SJSA1 (cell line): ENCODE data around the gene CNTN2. TPM values are rescaled to one million over a fixed set of nuclear protein-coding genes. Genes with fewer than 3 reads are reported as not detected.

Source experiments
- DNase-seq, 2 experiments: peaks; one replicate each; pipeline ENCODE4 v3.0.0-alpha.2; 2015 to 2020; ENCODE audit warnings: low spot score in 2 of 2, low read depth in 1 of 2
- H3K27ac ChIP-seq: fragments of 250-450 bp; sonication (Bioruptor Pico); 2 replicates; pipeline ENCODE4 v1.5.1; 2020; ENCODE audit warnings: mild to moderate bottlenecking, moderate library complexity
- H3K27me3 ChIP-seq: fragments of 250-450 bp; sonication (Bioruptor Pico); replicated peaks from 2 replicates; pipeline ENCODE4 v1.5.1; 2020; ENCODE audit warnings: mild to moderate bottlenecking, moderate library complexity
- H3K36me3 ChIP-seq: fragments of 250-450 bp; sonication (Bioruptor Pico); 2 replicates; pipeline ENCODE4 v1.5.1; 2020; ENCODE audit warnings: mild to moderate bottlenecking
- H3K4me1 ChIP-seq: fragments of 250-450 bp; sonication (Bioruptor Pico); replicated peaks from 2 replicates; pipeline ENCODE4 v1.6.1; 2021; ENCODE audit warnings: mild to moderate bottlenecking
- H3K4me3 ChIP-seq: fragments of 250-450 bp; sonication (Bioruptor Pico); 2 replicates; pipeline ENCODE4 v1.5.1; 2020; ENCODE audit warnings: mild to moderate bottlenecking
- H3K9me3 ChIP-seq: fragments of 250-450 bp; sonication (Bioruptor Pico); replicated peaks from 2 replicates; pipeline ENCODE4 v1.5.1; 2020; ENCODE audit warnings: mild to moderate bottlenecking
- total RNA-seq: library from RNA; depleted of rRNA; stranded (reverse); fragments of >200 nt; shearing (Covaris generic); gene quantifications from 2 replicates; pipeline ENCODE4 v1.2.3, GENCODE V29; 2014

CNTN2 gene
- total RNA-seq, 1 experiment from 2014 or later = not detected

- H3K27ac ChIP-seq = no peak overlapping the region
- H3K27me3 ChIP-seq = peaks cover 30% of the 10 kb centered on the region
- H3K4me3 ChIP-seq = no peak overlapping the region
- no peaks in the 10 kb centered on the region for H3K36me3 ChIP-seq
- no peaks in the 10 kb centered on the region for H3K4me1 ChIP-seq
- DNase-seq = no peak
- H3K9me3 ChIP-seq = no peaks in the 10 kb centered on the region
These were observed 11.0 kb downstream of the CNTN2 start for GRCh38 chr1:205054013-205054412.

DNA sequence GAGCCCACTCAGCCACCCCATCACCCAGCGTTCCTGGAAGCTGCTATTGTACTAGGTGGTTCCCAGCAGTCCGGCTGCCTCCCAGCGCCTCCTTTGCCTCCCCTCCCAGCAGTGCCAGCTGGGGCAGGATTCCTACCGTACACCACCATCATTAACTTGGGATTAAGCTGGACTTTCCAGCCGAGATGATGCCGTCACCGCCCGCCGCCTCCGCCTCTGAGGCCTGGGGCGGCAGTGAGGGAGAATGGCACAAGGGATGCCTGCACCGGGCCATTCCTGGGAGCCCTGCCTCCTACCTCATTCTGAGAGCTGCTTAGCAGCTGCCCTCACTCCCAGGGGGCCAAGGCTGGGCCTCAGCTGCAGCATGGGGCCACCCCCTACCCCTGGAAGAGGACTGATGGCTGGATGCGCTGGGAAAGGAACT lies 13.2 kb downstream of the CNTN2 start:
- no peaks in the 10 kb centered on the region for H3K4me1 ChIP-seq
- H3K9me3 ChIP-seq = no peaks in the 10 kb centered on the region

GRCh38 chr1:205056956-205057568 lies 14.1 kb downstream of the CNTN2 start:
- H3K27me3 ChIP-seq = peaks cover 14% of the 10 kb centered on the region
- H3K9me3 ChIP-seq = no peaks in the 10 kb centered on the region
- H3K27ac ChIP-seq = no peak overlapping the region
- DNase-seq = no peak
- H3K4me3 ChIP-seq = no peak overlapping the region
- no peaks in the 10 kb centered on the region for H3K36me3 ChIP-seq
- no peaks in the 10 kb centered on the region for H3K4me1 ChIP-seq

More for the DNA sequence above, 13.2 kb downstream of the CNTN2 start:
- Histone ChIP-seq H3K4me3 (no peak overlapping the region), H3K36me3 (no peaks in the 10 kb centered on the region), H3K27ac (no peak overlapping the region), H3K27me3 (peaks cover 14% of the 10 kb centered on the region)
- no peak for DNase-seq

DNA sequence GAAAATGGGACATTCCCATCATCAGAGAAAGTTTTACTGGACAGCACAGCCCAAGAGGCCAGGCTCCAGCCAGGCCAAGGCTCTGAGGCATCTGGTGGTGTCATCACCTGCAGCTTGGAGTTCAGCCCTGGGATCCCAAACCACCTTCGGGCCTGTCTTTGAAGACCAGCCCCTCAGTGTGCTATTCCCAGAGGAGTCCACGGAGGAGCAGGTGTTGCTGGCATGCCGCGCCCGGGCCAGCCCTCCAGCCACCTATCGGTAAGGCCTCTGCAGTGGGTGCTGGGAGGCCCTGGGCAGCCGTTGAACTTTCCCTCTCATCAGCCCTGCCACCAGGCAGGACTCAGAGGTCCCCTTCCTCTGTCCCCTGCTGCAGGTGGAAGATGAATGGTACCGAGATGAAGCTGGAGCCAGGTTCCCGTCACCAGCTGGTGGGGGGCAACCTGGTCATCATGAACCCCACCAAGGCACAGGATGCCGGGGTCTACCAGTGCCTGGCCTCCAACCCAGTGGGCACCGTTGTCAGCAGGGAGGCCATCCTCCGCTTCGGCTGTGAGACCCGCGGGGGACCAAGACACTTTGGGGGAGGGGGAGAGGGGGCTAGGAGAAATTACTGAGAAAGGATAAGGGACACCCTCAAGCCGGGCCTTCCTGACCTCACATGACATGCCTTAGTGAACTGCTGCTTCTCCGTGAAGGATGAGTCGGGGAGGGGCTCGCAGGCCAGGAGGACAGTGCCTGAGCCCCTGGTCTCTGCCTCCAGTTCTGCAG lies 15.0 kb downstream of the CNTN2 start:
- Histone ChIP-seq H3K27me3 (peaks cover 13% of the 10 kb centered on the region), H3K9me3 (no peaks in the 10 kb centered on the region), H3K36me3 (no peaks in the 10 kb centered on the region), H3K4me3 (no peak overlapping the region), H3K4me1 (no peaks in the 10 kb centered on the region), H3K27ac (no peak overlapping the region)
- no peak for DNase-seq

DNA sequence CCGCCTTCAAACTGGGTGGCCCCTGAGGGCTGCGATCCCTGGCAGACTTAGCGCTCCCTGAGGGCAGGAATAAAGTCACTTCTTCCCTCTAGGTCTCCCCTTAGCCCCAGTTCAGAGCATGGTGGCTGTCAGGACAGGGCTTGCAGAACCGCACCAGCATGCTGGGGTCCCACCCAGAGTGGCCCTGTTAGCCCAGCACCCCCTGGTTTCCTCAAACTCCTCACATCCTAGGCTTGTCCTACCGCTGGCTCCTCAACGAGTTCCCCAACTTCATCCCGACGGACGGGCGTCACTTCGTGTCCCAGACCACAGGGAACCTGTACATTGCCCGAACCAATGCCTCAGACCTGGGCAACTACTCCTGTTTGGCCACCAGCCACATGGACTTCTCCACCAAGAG lies 15.8 kb downstream of the CNTN2 start:
- H3K4me3 ChIP-seq = no peak overlapping the region
- H3K9me3 ChIP-seq = no peaks in the 10 kb centered on the region
- peaks cover 6% of the 10 kb centered on the region; the same call in 1 of the 2 replicates for H3K27me3 ChIP-seq
- H3K4me1 ChIP-seq = no peaks in the 10 kb centered on the region
- no peaks in the 10 kb centered on the region for H3K36me3 ChIP-seq
- H3K27ac ChIP-seq = no peak overlapping the region
- no peak for DNase-seq

GRCh38 chr1:205059660-205060059 lies 16.6 kb downstream of the CNTN2 start:
- Histone ChIP-seq H3K27me3 (peaks cover 6% of the 10 kb centered on the region; the same call in 1 of the 2 replicates), H3K9me3 (no peaks in the 10 kb centered on the region), H3K4me1 (no peaks in the 10 kb centered on the region), H3K4me3 (no peak overlapping the region), H3K27ac (no peak overlapping the region), H3K36me3 (no peaks in the 10 kb centered on the region)
- no peak for DNase-seq

DNA sequence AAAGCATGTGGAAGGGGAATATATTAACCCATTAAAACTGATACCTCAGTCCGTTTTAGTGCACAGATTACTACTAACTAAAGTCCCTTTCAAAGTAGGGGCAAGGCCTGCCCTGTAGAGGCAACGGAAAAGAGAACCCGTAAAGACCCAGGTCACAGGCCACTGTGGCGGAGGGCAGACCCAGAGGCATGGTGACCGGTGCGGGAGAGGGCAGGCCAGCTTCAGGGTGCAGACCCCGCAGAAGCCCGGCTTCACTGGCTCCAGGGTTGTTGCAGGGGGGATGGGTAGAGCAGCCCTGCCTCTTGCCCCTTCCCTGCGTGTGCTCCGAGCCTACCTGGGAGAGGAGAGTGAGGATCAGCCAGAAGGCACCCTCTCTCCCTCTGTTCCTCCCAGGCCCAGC lies 17.7 kb downstream of the CNTN2 start:
- no peak overlapping the region for H3K27ac ChIP-seq
- DNase-seq = no peak
- no peak overlapping the region for H3K4me3 ChIP-seq
- no peaks in the 10 kb centered on the region for H3K4me1 ChIP-seq
- H3K9me3 ChIP-seq = no peaks in the 10 kb centered on the region
- no peaks in the 10 kb centered on the region for H3K36me3 ChIP-seq
- H3K27me3 ChIP-seq = peaks cover 4% of the 10 kb centered on the region; the same call in 1 of the 2 replicates

DNA sequence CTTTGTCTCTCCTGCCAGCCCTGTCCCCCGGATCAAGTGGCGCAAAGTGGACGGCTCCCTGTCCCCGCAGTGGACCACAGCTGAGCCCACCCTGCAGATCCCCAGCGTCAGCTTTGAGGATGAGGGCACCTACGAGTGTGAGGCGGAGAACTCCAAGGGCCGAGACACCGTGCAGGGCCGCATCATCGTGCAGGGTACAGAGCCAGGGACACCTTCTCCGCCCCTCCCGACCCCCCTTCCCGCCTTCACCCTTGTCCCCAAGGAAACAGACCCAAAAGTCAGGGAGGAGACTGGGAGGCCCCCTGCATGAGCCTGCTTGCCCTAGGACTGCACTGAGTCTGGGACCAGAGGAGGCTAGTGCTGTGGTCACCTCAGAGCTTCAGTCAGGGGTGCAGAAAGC lies 18.2 kb downstream of the CNTN2 start:
- no peak overlapping the region for H3K4me3 ChIP-seq

DNA sequence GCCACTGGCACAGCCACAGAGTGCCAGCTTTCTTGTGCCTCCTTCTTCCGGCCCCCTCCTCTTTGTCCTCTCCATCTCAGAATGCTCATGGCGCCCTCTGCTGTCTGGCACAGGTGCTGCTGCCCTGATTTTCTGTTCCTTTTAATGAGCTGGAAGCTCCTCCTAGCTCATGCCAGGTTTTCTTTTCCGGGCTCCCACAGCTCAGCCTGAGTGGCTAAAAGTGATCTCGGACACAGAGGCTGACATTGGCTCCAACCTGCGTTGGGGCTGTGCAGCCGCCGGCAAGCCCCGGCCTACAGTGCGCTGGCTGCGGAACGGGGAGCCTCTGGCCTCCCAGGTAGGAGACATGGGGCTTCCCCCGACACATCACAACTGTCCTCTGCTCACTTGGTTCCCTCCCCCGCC lies 18.7 kb downstream of the CNTN2 start:
- H3K27me3 ChIP-seq = peaks cover 2% of the 10 kb centered on the region; the same call in 1 of the 2 replicates
- H3K36me3 ChIP-seq = no peaks in the 10 kb centered on the region
- no peak overlapping the region for H3K4me3 ChIP-seq
- no peaks in the 10 kb centered on the region for H3K9me3 ChIP-seq
- H3K27ac ChIP-seq = no peak overlapping the region
- H3K4me1 ChIP-seq = no peaks in the 10 kb centered on the region
- peak; percentile 60 to 70 for DNase-seq

More for the DNA sequence above, 18.2 kb downstream of the CNTN2 start:
- DNase-seq = no peak
- Histone ChIP-seq H3K27me3 (peaks cover 2% of the 10 kb centered on the region; the same call in 1 of the 2 replicates), H3K27ac (no peak overlapping the region), H3K9me3 (no peaks in the 10 kb centered on the region), H3K4me1 (no peaks in the 10 kb centered on the region), H3K36me3 (no peaks in the 10 kb centered on the region)

- DNase-seq = no peak
- Histone ChIP-seq H3K27ac (no peak overlapping the region), H3K9me3 (no peaks in the 10 kb centered on the region), H3K27me3 (no peaks in the 10 kb centered on the region), H3K4me1 (no peaks in the 10 kb centered on the region), H3K36me3 (no peaks in the 10 kb centered on the region), H3K4me3 (no peak overlapping the region)
These were observed 19.3 kb downstream of the CNTN2 start for GRCh38 chr1:205062319-205062718.

GRCh38 chr1:205062895-205063294 lies 19.9 kb downstream of the CNTN2 start:
- no peak for DNase-seq

GRCh38 chr1:205064301-205064700 lies 21.3 kb downstream of the CNTN2 start:
- no peaks in the 10 kb centered on the region for H3K9me3 ChIP-seq

More at GRCh38 chr1:205062895-205063294, 19.9 kb downstream of the CNTN2 start:
- no peak overlapping the region for H3K4me3 ChIP-seq
- H3K4me1 ChIP-seq = no peaks in the 10 kb centered on the region
- H3K36me3 ChIP-seq = no peaks in the 10 kb centered on the region
- no peaks in the 10 kb centered on the region for H3K9me3 ChIP-seq
- no peak overlapping the region for H3K27ac ChIP-seq
- no peaks in the 10 kb centered on the region for H3K27me3 ChIP-seq

DNA sequence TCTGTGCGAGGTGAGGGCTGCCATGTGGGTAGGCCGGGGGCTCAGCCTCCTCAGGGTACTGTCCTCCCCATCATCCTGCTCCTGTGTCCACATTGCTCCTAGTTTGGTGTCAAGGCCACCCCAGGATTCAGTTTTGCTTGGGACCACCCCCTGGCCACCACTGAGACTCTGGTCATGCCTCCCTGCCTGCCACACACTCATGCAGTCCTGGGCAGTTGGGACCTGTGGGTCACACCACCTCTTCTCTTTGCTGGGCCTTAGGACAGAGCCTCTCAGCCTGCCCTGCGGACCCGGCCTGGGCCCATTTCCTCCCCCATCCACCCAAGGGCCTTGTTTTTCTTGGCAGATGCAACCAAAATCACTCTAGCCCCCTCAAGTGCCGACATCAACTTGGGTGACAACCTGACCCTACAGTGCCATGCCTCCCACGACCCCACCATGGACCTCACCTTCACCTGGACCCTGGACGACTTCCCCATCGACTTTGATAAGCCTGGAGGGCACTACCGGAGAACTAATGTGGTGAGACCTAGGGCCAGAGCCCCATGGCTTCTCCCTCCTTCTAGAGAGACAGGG lies 21.8 kb downstream of the CNTN2 start:
- Histone ChIP-seq H3K4me1 (no peaks in the 10 kb centered on the region), H3K4me3 (no peak overlapping the region), H3K36me3 (no peaks in the 10 kb centered on the region), H3K27ac (no peak overlapping the region), H3K27me3 (no peaks in the 10 kb centered on the region), H3K9me3 (no peaks in the 10 kb centered on the region)
- DNase-seq = no peak

More at GRCh38 chr1:205064301-205064700, 21.3 kb downstream of the CNTN2 start:
- H3K36me3 ChIP-seq = no peaks in the 10 kb centered on the region
- DNase-seq = no peak
- no peaks in the 10 kb centered on the region for H3K4me1 ChIP-seq
- no peaks in the 10 kb centered on the region for H3K27me3 ChIP-seq
- H3K4me3 ChIP-seq = no peak overlapping the region
- H3K27ac ChIP-seq = no peak overlapping the region

DNA sequence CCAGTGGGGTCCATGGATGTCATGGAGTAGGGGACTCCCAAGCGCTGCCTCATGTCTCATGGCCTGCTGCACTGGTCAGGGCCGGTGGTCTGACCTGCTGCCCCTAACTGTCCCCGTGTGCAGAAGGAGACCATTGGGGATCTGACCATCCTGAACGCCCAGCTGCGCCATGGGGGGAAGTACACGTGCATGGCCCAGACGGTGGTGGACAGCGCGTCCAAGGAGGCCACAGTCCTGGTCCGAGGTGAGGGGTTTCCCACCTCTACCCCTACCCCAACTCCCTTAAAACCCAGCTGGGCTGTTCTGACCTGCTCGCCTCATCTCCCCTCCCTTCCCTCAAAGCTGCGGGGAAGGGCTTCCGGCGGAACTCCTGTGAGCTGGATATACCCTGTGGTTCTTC lies 22.7 kb downstream of the CNTN2 start:
- Histone ChIP-seq H3K4me1 (no peaks in the 10 kb centered on the region), H3K9me3 (no peaks in the 10 kb centered on the region), H3K27ac (no peak overlapping the region), H3K36me3 (no peaks in the 10 kb centered on the region), H3K27me3 (no peaks in the 10 kb centered on the region), H3K4me3 (no peak overlapping the region)
- no peak for DNase-seq
